ENCODE data around the gene METTL9.
"Not testable (repeated sequence)": the region's sequence is repeated elsewhere in the genome, so short reads cannot be mapped to it uniquely, and the experiment has no call there.

The METTL9 gene

DNA sequence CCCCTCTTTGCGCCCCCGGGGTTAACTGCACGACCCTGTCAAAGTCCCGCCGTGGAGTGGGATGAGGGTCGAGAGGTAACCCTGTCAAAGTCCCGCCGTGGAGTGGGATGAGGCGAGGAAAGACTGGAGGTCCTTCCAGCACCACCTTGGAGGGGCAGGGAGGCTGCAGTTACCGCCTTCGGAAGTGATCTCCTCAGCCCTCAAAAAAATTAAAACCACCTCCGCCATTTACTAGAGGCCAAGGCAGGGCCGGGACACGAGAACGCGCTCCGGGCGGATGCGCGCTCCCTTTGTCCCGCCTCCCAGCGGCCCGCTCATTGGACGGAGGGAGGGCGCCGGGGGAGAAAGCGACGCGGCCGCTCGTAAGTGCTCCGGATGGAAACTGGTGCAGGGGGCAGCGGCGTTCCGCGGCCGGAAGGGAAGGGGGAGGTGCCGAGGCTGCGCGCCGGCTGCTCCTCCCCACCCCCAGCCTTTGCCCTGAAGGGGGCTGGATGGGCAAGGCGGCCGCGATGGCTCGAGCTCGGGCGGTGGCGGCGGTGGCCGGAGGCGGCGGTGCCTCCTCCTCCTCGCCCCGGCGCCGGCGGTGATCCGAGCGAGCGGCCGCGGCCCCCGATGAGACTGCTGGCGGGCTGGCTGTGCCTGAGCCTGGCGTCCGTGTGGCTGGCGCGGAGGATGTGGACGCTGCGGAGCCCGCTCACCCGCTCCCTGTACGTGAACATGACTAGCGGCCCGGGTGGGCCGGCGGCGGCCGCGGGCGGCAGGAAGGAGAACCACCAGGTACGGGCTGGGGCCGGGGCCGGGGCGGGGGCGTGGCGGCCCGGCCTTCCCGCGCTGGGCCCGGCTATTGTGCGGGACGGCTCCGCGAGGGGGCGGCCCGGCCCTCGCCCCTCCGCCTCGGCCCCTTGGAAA lies at the start of gene METTL9:
Gene METTL9, plus strand, starts transcription at position 456 of the 909 bp plus-strand sequence. Its CDS starts 157 bp downstream, at position 613.
- in situ Hi-C loops (cut with MboI; ENCODE audit: low sequenced_read_pairs) = no loop called here

- in situ Hi-C loops (cut with MboI; ENCODE audit: low sequenced_read_pairs) = not testable (repeated sequence)
Observed at GRCh38 chr16:21549975-21550374, 49.4 kb upstream of the METTL9 start.

DNA sequence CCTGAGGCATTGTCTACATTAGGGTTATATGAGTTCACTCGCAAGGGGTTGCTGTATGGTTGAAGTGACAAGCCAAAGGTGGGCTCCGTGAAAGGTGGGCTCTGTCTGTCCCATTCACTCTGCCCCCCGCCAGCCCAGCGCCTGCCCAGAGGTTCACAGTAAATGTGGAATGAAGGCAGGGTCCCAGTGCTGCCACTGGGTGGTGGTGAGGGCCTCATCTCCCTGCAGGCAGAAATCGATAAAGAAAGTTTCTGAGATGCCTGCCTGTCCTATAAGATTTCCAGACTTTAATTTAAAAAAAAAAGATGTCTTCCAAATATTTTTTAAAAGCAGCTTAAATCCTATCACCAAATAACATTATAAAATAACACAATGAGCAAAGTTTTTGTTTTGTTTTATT lies 48.9 kb upstream of the METTL9 start:
- in situ Hi-C loops (cut with MboI; ENCODE audit: low sequenced_read_pairs) = not testable (repeated sequence)

GRCh38 chr16:21551076-21551475 lies 48.3 kb upstream of the METTL9 start:
- in situ Hi-C loops (cut with MboI; ENCODE audit: low sequenced_read_pairs) = not testable (repeated sequence)

GRCh38 chr16:21551600-21551999 lies 47.8 kb upstream of the METTL9 start:
- in situ Hi-C loops (cut with MboI; ENCODE audit: low sequenced_read_pairs) = not testable (repeated sequence)

DNA sequence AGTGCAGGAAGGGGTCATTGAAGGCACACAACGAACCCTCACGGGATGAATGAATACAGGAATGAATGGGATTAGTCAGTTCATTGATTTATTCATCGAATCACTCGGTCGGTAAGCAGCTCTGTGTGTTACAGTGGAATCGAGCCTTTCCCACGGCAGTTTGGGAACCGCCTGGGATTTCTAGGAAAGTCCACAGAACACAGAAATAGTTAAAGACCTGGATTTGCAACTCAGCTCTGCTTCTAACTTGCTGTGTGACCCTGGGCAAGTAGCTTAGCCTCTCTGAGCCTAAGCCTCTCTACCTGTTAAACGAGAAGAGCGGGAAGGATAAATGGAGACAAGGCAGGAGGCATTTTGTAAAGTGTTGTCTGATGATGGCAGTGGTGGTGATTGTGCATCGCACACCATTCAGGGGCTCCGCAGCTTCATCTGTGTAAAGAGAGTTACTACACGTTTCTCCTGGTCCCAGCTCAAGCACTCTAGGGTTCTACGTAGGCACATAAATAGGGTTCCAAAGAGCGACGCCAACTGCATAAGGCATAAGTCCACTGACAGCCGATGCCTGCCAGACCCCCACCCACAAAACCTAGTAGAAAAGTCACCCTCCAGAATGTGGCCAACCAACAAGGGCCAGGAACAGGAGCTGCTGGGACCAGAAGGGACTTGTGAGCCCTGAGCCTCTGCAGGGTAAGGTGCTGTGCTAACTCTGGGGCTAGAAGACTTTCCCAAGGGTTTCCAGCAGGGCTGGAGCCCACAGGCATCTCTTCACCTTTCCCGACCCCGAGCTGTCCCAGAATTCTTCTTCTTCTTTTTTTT lies 45.7 kb upstream of the METTL9 start:
- in situ Hi-C loops (cut with MboI; ENCODE audit: low sequenced_read_pairs) = not testable (repeated sequence)

DNA sequence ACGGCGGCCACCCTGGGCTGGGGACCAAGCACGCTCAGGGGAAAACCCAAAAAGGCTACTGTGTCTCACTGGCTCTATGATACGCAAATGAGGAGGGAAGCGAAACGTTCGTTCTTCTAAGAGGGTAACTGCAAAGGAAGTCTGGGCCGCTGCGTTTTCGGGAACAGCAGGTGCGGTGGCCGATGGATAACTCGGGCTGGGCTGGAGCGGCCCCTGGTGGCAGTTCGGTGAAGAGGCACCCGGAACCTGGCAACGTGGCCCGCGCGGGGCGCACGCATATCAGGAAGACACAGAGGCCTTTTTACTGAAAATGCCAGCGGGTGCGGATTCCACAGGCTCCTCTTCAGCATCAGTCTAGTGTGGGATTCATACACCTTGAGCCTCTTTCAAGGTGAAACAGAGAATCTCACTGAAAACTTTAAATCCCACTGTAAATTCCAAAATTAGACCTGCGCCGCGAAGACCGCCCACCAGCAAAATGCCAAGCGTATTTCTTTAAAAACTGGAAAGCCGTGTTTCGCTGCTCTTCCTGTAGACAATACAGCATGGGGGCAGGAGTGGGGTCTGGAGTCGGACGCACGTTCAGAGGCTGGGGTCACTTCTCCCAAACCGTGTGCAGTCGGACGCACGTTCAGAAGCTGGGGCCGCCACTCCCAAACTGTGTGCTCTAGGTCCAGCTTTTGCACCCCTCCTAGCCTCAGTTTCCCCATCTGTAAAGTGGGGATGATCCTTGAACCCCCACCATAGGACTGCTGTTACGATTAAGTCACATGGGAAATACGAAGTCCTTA lies 44.4 kb upstream of the METTL9 start:
- in situ Hi-C loops (cut with MboI; ENCODE audit: low sequenced_read_pairs) = no loop called here

DNA sequence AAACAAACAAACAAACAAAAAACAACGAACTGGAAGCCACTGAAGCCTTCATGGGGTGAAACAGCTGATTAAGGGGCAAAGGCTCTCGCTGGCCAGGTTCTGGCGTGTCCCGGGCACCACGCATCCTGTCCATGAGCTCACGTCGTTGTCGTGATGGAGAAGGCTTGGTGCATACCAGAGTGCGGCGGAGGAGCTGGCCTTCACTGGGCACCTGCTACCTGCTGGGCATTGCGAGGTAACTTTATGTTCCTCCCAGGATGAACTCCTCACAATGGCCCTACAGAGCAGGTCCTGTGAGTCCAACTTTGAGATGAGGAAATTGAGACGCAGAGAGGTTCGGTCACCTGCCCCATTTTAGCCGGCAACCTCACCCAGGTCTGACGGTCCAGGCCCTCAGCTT lies 43.8 kb upstream of the METTL9 start:
- in situ Hi-C loops (cut with MboI; ENCODE audit: low sequenced_read_pairs) = not testable (repeated sequence)

DNA sequence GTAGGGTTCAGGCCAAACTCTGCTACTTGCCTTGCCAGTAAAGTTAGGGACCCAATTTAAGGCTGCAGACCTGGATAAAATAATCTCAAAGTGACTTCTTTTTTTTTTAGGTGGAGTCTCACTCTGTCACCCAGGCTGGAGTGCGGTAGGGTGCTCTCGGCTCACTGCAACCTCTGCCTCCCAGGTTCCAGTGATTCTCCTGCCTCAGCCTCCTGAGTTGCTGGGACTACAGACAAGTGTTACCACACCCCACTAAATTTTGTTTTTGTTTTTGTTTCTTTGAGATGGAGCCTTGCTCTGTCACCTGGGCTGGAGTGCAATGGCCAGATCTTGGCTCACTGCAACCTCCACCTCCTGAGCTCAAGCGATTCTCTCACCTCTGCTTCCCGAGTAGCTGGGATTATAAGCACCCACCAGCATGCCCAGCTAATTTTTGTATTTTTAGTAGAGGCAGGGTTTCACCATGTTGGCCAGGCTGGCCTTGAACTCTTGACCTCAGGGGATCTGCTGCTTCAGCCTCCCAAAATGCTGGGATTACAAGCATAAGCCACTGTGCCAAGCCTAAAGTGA lies 43.3 kb upstream of the METTL9 start:
- in situ Hi-C loops (cut with MboI; ENCODE audit: low sequenced_read_pairs) = not testable (repeated sequence)

DNA sequence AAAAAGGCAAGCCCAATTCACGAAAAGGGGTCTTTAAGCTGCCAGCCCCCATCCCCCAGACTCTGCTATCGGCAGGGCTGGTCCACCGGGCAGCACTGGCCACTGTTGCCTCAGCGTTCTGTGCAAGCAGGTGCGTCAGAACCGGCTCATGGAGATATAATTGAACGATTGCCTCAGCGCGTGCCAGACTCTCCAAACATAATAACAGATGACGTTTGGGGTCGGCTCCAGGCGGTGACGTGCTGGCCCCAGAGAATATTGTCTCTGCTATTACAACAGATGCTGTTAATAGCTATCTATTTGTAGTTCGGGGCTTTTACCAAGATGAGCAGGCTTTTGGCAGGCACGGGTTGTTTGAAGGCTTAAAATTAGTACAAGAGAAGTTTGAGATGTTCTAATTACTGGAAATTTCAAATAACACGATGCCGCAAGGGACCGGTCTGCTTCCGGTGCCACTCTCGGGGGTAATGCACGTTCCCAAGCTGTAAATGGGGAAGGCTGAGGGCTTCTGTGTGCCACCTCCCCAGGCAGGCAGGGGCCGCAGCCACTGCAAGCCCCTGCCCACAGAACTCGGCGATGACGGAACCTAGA lies 42.6 kb upstream of the METTL9 start:
- in situ Hi-C loops (cut with MboI; ENCODE audit: low sequenced_read_pairs) = not testable (repeated sequence)

DNA sequence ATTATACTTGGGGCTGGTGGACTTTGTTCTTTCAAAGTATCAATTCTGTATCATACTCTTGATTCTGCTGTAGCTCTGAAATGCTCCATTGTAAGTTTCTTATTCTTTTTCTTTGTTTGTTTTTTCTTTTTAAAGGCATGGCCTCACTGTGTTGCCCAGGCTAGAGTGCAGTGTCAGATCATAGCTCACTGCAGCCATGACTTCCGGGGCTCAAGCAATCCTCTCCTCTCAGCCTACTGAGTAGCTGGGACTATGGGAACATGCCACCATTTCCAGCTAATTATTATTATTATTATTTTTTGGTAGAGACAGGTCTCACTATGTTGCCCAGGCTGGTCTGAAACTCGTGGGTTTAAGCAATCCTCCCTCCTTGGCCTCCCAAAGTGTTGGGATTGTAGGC lies 38.9 kb upstream of the METTL9 start:
- in situ Hi-C loops (cut with MboI; ENCODE audit: low sequenced_read_pairs) = no loop called here

GRCh38 chr16:21563676-21564075 lies 35.7 kb upstream of the METTL9 start:
- in situ Hi-C loops (cut with MboI; ENCODE audit: low sequenced_read_pairs) = no loop called here

DNA sequence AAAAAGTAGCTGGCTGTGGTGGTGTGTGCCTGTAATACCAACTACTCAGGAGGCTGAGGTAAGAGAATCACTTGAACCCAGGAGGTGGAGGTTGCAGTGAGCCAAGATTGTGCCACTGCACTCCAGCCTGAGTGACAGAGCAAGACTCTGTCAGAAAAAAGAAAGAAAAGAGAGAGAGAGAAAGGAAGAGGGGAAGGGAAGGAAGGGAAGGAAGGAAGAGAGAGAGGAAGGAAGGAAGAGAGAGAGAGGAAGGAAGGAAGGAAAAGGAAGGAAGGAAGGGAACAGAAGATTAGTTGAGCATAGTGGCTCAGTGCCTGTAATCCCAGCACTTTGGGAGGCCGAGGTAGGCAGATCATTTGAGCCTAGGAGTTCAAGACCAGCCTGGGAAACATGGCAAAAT lies 35.0 kb upstream of the METTL9 start:
- in situ Hi-C loops (cut with MboI; ENCODE audit: low sequenced_read_pairs) = not testable (repeated sequence)

DNA sequence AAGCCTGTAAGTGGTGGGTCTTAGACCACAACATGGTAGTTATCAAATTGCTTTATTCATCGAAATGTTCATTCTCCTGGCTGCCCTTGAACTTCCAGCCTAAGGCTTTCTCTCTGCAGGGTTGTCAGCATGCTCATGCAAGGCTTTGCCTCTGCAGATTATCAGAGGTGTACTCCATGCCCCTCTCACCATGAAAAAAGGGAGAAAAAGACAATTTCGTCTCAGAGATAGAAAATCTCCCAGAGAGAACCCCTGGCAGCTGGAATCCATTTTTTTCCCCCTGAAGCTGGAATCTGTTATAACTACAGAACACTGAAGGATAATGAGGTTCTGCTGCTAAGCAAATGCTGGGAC lies 33.9 kb upstream of the METTL9 start:
- in situ Hi-C loops (cut with MboI; ENCODE audit: low sequenced_read_pairs) = no loop called here

DNA sequence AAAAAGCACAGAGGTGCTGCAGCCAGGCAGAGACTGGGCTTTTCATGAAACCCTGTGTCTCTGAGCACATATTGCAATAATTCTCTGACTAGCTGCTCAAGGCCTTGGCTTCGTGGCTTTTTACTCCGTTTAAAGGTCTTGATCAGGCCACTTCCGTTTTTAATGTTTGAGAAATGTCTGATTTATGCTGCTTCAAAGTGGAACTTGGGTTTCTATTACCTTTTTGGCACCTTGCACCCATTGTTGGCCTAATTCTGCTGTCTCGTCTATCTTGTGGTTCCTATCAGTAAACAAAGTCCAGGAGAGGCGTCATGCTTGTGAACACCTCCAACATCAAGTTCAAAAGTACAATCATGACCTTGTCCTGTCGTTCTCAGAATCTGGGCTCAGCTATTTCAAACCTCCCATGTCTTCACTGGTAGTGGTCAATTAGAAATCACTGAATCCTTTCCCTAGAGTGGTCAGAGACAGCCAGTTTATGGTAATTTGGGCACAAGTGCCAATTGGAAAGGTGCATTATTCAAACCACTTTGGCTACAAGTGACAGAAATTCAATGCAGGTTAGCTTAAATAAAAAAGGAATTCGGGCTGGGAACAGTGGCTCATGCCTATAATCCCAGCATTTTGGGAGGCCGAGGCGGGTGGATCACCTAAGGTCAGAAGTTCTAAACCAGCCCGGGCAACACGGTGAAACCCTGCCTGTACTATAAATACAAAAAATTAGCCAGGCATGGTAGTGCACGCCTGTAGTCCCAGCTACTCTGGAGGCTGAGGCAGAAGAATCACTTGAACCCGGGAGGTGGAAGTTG lies 33.3 kb upstream of the METTL9 start:
- in situ Hi-C loops (cut with MboI; ENCODE audit: low sequenced_read_pairs) = no loop called here

GRCh38 chr16:21566891-21567414 lies 32.4 kb upstream of the METTL9 start:
- in situ Hi-C loops (cut with MboI; ENCODE audit: low sequenced_read_pairs) = no loop called here

DNA sequence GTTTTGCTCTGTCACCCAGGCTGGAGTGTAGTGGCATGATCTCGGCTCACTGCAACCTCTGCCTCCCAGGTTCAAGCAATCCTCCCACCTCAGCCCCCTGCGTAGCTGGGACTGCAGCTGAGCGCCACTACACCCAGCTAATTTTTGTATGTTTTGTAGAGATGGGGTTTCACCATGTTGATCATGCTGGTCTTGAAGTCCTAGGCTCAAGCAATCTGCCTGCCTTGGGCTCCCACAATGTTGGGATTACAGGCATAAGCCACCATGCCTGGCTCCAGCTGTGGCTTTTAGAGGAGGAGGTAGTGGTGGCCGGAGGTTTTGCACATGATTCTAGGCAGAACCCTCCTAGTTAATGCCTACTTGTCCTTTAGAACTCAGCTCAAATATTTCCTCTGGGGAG lies 31.9 kb upstream of the METTL9 start:
- in situ Hi-C loops (cut with MboI; ENCODE audit: low sequenced_read_pairs) = not testable (repeated sequence)

DNA sequence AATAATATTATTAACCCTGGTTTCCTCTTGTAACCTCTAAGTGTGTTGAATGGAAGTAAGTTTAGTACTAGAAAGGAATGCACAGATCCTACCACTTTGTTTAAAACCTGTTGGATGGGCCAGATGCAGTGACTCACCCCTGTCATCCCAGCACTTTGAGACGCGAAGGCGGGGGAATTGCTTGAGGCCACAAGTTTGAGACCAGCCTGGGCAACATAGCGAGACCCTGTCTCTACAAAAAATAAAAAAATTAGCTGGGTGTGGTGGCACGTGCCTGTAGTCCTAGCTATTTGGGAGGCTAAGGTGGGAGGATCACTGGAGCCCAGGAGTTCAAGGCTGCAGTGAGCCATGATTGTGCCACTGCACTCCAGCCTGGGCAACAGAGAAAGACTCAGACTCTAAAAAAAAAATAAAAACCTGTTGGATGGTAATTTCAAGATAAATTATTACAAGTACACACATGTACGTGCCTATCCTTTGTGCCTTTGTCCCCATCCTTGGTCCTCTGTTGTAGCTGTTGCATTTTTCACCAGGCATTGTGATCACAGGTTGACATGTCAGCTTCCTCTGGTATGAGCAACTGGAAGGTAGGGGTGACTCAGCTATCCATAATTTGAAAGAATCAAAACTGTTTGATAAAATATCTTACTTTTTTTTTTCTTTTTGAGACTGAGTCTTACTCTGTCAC lies 30.7 kb upstream of the METTL9 start:
- in situ Hi-C loops (cut with MboI; ENCODE audit: low sequenced_read_pairs) = no loop called here

GRCh38 chr16:21570676-21571017 lies 28.7 kb upstream of the METTL9 start:
- in situ Hi-C loops (cut with MboI; ENCODE audit: low sequenced_read_pairs) = no loop called here

All from hTERT RPE-1 (cell line).